GM08714 (cell line): ENCODE results near the gene PPP1R14B.

Experiments used
- H3K4me3 ChIP-seq: fragments of 200-500 bp; sonication (Bioruptor generic); 2 replicates; pipeline ENCODE4 v1.5.1; 2014; ENCODE audit warnings: mild to moderate bottlenecking, low read length, inconsistent platforms
- ZNF274 ChIP-seq: IDR thresholded peaks from 2 replicates; pipeline ENCODE4 v1.6.1; 2012; ENCODE audit warnings: mild to moderate bottlenecking, low read depth, low read length

PPP1R14B gene

GRCh38 chr11:64285885-64286800, 39.4 kb upstream of the PPP1R14B start:
- H3K4me3 ChIP-seq: peak overlapping the region; percentile 78; the same call in 1 of the 2 replicates
- TF ChIP-seq ZNF274: no peak

- TF ChIP-seq ZNF274: no peak
- H3K4me3 ChIP-seq: peak within 1 kb of the TSS; percentile 78
Observed at GRCh38 chr11:64284962-64285884, 38.5 kb upstream of the PPP1R14B start, which contains the start of gene GPR137. Gene GPR137 (plus strand): TSS chr11:64285848. CDS start chr11:64286525, 677 bp downstream.

- no peak for TF ChIP-seq ZNF274
Observed at GRCh38 chr11:64284048-64284961, 37.6 kb upstream of the PPP1R14B start, which contains the start of gene BAD. Gene BAD (minus strand): TSS chr11:64284665. CDS start chr11:64284368, 297 bp downstream.

GRCh38 chr11:64283092-64283491, 36.3 kb upstream of the PPP1R14B start:
- no peak for TF ChIP-seq ZNF274
- no peak overlapping the region for H3K4me3 ChIP-seq

More at GRCh38 chr11:64284048-64284961, 37.6 kb upstream of the PPP1R14B start, which contains the start of gene BAD:
- H3K4me3 ChIP-seq: peak within 1 kb of the TSS; percentile 78

- no peak overlapping the region for H3K4me3 ChIP-seq
- no peak for TF ChIP-seq ZNF274
Observed at GRCh38 chr11:64281957-64282770, 35.4 kb upstream of the PPP1R14B start.

GRCh38 chr11:64278576-64279190, 31.9 kb upstream of the PPP1R14B start:
- TF ChIP-seq ZNF274: no peak
- H3K4me3 ChIP-seq: no peak overlapping the region

GRCh38 chr11:64276653-64277431, 30.1 kb upstream of the PPP1R14B start:
- H3K4me3 ChIP-seq: no peak overlapping the region
- TF ChIP-seq ZNF274: no peak

GRCh38 chr11:64275841-64276240, 29.1 kb upstream of the PPP1R14B start:
- no peak overlapping the region for H3K4me3 ChIP-seq
- TF ChIP-seq ZNF274: no peak

GRCh38 chr11:64275031-64275800, 28.5 kb upstream of the PPP1R14B start:
- no peak for TF ChIP-seq ZNF274
- H3K4me3 ChIP-seq: no peak overlapping the region

- TF ChIP-seq ZNF274: no peak
- H3K4me3 ChIP-seq: peak overlapping the region; percentile 76
Observed at GRCh38 chr11:64269540-64270220, 22.9 kb upstream of the PPP1R14B start.
